IMR-90 (cell line): ENCODE results near the gene MAB21L4. TPM values are rescaled to one million over a fixed set of nuclear protein-coding genes. Genes with fewer than 3 reads are reported as not detected.

Experiments used
- ATAC-seq: fragments of 200-7000 bp; cut with Tn5 transposase; 2 replicates; pipeline ENCODE4 v1.9.1; 2020; ENCODE audit warnings: low read depth, mild to moderate bottlenecking, moderate library complexity
- BruUV-seq: library from RNA; stranded (reverse); fragments of 400-500 nt; replicated peaks from 2 replicates; lab custom pipeline; 2021; lab: Mats Ljungman, UMichigan
- CTCF ChIA-PET: fragments of 300-600 bp; formaldehyde crosslinking; extraction: SDS; loops from one replicate; lab custom pipeline; 2021; ENCODE audit warnings: antibody characterized with exemption; lab: Yijun Ruan, JAX
- POLR2A ChIA-PET: fragments of 300-600 bp; sonication (Branson Sonifier 250); formaldehyde crosslinking; loops from one replicate; lab custom pipeline; 2022; ENCODE audit warnings: antibody characterized with exemption; ENCODE audit not compliant: unreplicated experiment; lab: Charles Lee
- DNase-seq: peaks from one replicate; pipeline ENCODE4 v3.0.0; 2013
- H2AFZ ChIP-seq: replicated peaks from 2 replicates; pipeline ENCODE3; 2013; ENCODE audit warnings: low read length, mild to moderate bottlenecking; ENCODE audit not compliant: poor library complexity
- H2AK5ac ChIP-seq: 2 replicates; pipeline ENCODE4 v1.6.1; 2013; ENCODE audit warnings: low read depth, low read length, inconsistent platforms
- H2AK9ac ChIP-seq: replicated peaks from 2 replicates; pipeline ENCODE3; 2013; ENCODE audit warnings: mild to moderate bottlenecking, low read depth, low read length, moderate library complexity; ENCODE audit not compliant: poor library complexity
- H2BK120ac ChIP-seq: 2 replicates; pipeline ENCODE4 v1.6.1; 2013; ENCODE audit warnings: low read depth, low read length, inconsistent platforms
- H2BK15ac ChIP-seq: 3 replicates; pipeline ENCODE4 v1.6.1; 2013; ENCODE audit warnings: low read depth, low read length, inconsistent platforms
- H2BK20ac ChIP-seq: 2 replicates; pipeline ENCODE4 v1.6.1; 2013; ENCODE audit warnings: low read depth, mild to moderate bottlenecking, inconsistent platforms, low read length, moderate library complexity
- H2BK5ac ChIP-seq: 2 replicates; pipeline ENCODE4 v1.6.1; 2013; ENCODE audit warnings: mild to moderate bottlenecking, low read depth, low read length, inconsistent platforms; ENCODE audit not compliant: poor library complexity, severe bottlenecking
- H3K14ac ChIP-seq: replicated peaks from 2 replicates; pipeline ENCODE4 v1.6.1; 2013; ENCODE audit warnings: low read depth, low read length, inconsistent platforms
- H3K18ac ChIP-seq: 2 replicates; pipeline ENCODE4 v1.6.1; 2013; ENCODE audit warnings: low read depth, low read length, control low read depth
- H3K23ac ChIP-seq: 2 replicates; pipeline ENCODE4 v1.6.1; 2013; ENCODE audit warnings: low read depth, low read length, inconsistent platforms
- H3K27ac ChIP-seq: 2 replicates; pipeline ENCODE4 v1.5.1; 2013; ENCODE audit warnings: mild to moderate bottlenecking, control low read depth, low read length; ENCODE audit not compliant: insufficient read depth
- H3K27me3 ChIP-seq: 2 replicates; pipeline ENCODE4 v1.6.1; 2013; ENCODE audit warnings: low read length; ENCODE audit not compliant: control insufficient read depth, insufficient read depth
- H3K36me3 ChIP-seq: 2 replicates; pipeline ENCODE4 v1.6.1; 2013; ENCODE audit warnings: low read length, mixed read lengths; ENCODE audit not compliant: control insufficient read depth, insufficient read depth
- H3K4ac ChIP-seq: 2 replicates; pipeline ENCODE4 v1.6.1; 2013; ENCODE audit warnings: low read depth, low read length, inconsistent platforms
- H3K4me1 ChIP-seq: 2 replicates; pipeline ENCODE4 v1.6.1; 2013; ENCODE audit warnings: low read length, mixed read lengths; ENCODE audit not compliant: control insufficient read depth, insufficient read depth
- H3K4me2 ChIP-seq: 2 replicates; pipeline ENCODE4 v1.6.1; 2013; ENCODE audit warnings: low read depth, mild to moderate bottlenecking, control low read depth, low read length, moderate library complexity
- H3K4me3 ChIP-seq: 2 replicates; pipeline ENCODE4 v1.5.1; 2013; ENCODE audit warnings: low read depth, mild to moderate bottlenecking, control low read depth, low read length, moderate library complexity; ENCODE audit not compliant: insufficient read depth
- H3K56ac ChIP-seq: 2 replicates; pipeline ENCODE4 v1.6.1; 2013; ENCODE audit warnings: low read length, inconsistent platforms; ENCODE audit not compliant: insufficient read depth; ENCODE audit errors: extremely low read depth
- H3K79me1 ChIP-seq, 2 experiments: 2 replicates each; pipeline ENCODE4 v1.6.1; 2013; ENCODE audit warnings: low read length in 2 of 2, inconsistent platforms in 1 of 2, low read depth in 1 of 2
- H3K9ac ChIP-seq: 2 replicates; pipeline ENCODE4 v1.6.1; 2013; ENCODE audit warnings: low read depth, low read length, control low read depth
- H3K9me1 ChIP-seq: 2 replicates; pipeline ENCODE4 v1.6.1; 2013; ENCODE audit warnings: low read length, inconsistent platforms; ENCODE audit not compliant: insufficient read depth
- H3K9me3 ChIP-seq: 2 replicates; pipeline ENCODE4 v1.6.1; 2013; ENCODE audit warnings: low read length; ENCODE audit not compliant: control insufficient read depth, insufficient read depth
- H4K20me1 ChIP-seq: 2 replicates; pipeline ENCODE4 v1.6.1; 2013; ENCODE audit warnings: low read length, inconsistent platforms; ENCODE audit not compliant: insufficient read depth
- H4K5ac ChIP-seq: 2 replicates; pipeline ENCODE4 v1.6.1; 2013; ENCODE audit warnings: mild to moderate bottlenecking, low read depth, low read length, control low read depth
- H4K8ac ChIP-seq, 2 experiments: 2 replicates each; pipeline ENCODE4 v1.6.1; 2013; ENCODE audit warnings: low read depth in 2 of 2, low read length in 2 of 2, control low read depth in 1 of 2, inconsistent platforms in 1 of 2
- H4K91ac ChIP-seq: 2 replicates; pipeline ENCODE4 v1.6.1; 2013; ENCODE audit warnings: low read depth, low read length, inconsistent platforms; ENCODE audit not compliant: insufficient read depth
- FOS ChIP-seq: fragments of 150-350 bp; IDR thresholded peaks from 2 replicates; pipeline ENCODE4 v1.6.1; 2016; ENCODE audit warnings: low read depth, low read length
- MAFK ChIP-seq: IDR thresholded peaks from 2 replicates; pipeline ENCODE4 v1.6.1; 2012; ENCODE audit warnings: low read depth, low read length, improper control_type of control experiment
- MAZ ChIP-seq: IDR thresholded peaks from 2 replicates; pipeline ENCODE4 v1.6.1; 2012; ENCODE audit warnings: low read depth, mild to moderate bottlenecking, low read length, improper control_type of control experiment, moderate library complexity, borderline replicate concordance
- RFX5 ChIP-seq: IDR thresholded peaks from 2 replicates; pipeline ENCODE4 v1.8.0; 2012; ENCODE audit warnings: low read depth, mild to moderate bottlenecking, low read length, moderate library complexity
- WGBS, 2 experiments: methylation state at CpG; one replicate each; pipeline versions ENCODE4 v1.1.5 to v1.1.7; 2013; ENCODE audit warnings: missing lambda C conversion rate in 2 of 2; ENCODE audit not compliant: insufficient read length in 1 of 2; ENCODE audit errors: extremely low coverage in 2 of 2; 5-methylcytosine and 5-hydroxymethylcytosine counted together
- dilution Hi-C: fragments of 300-500 bp; cut with HindIII; formaldehyde crosslinking; loops from one replicate; pipeline ENCODE4 v1.14.3; 2018; ENCODE audit warnings: low sequenced_read_pairs; ENCODE audit not compliant: unreplicated experiment
- in situ Hi-C: fragments of 300-500 bp; cut with MboI; formaldehyde crosslinking; loops from 3 replicates; pipeline ENCODE4 v1.14.3; 2019; ENCODE audit warnings: low sequenced_read_pairs, inconsistent platforms, mixed read lengths
- intact Hi-C: fragments of 100-400 bp; cut with micrococcal nuclease; formaldehyde crosslinking; loops from 2 replicates; pipeline ENCODE4 v1.10.0; 2022
- polyA plus RNA-seq, 3 experiments: library from polyadenylated mRNA; depleted of rRNA; stranded (reverse); fragments of >200 nt; gene quantifications; 2 replicates each; pipeline ENCODE4 v1.2.3, GENCODE V29; 2012; ENCODE audit warnings: low replicate concordance in 1 of 3
- total RNA-seq: library from RNA; depleted of rRNA; stranded (reverse); fragments of >200 nt; gene quantifications from 2 replicates; pipeline ENCODE4 v1.2.3, GENCODE V29; 2012
- TF ChIP-seq, protein P1 (sequence below): fragments of 150-350 bp; IDR thresholded peaks from 2 replicates; pipeline ENCODE4 v1.6.1; 2016; ENCODE audit warnings: low read depth, mild to moderate bottlenecking, low read length, moderate library complexity, borderline replicate concordance

The MAB21L4 gene
- total and polyA plus RNA-seq, 2 of the 4 experiments (the other 2 are of a cell fraction) = not detected

DNA sequence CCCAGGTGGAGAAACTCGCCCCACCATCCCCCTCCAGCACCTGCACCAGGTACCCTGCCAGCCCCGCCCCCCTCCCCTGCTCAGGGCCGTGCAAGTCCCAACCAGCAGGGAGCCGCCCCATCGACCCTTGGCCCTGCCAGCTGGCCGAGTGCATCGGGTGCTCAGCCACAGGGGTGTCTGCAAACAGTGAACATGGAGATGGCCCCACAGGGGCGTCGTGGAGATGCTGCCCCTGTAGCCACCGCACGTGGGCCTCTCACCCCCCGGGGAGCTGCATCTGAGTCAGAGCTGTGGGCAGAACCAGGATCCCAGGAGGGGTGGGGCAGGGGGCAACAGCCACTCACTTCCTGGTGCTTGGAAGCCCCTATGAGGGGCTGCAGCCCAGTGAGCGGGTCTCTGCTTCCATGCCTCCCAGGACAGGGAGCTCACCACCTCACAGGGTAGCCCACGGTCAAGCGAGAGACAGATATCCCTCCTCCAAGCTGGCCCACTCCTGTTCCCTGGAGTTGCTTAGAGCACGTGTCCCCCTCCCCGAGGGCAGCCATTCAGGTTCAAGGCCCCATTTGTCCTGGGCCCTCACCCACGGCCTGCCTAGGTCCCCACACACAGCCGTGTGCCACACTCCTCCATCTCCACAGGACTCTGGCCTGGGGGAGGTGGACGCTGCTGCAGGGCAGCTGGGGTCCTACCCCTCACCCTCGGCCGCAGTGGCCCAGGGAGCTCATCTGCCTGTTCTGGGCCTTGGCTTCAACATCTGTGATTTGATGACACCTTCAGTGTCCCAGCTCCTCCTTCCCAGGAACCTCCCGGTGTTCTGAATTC is 1.1 kb upstream of the MAB21L4 start:
- no peak overlapping the region for H3K4me2 ChIP-seq
- no peak overlapping the region for H2AK9ac ChIP-seq
- H3K4me1 ChIP-seq = no peaks in the 10 kb centered on the region; the same call in 1 of the 2 replicates
- peaks cover 6% of the 10 kb centered on the region; the same call in 1 of the 2 replicates for H3K27me3 ChIP-seq
- H3K18ac ChIP-seq = no peak overlapping the region
- H3K4me3 ChIP-seq = no peak overlapping the region
- DNase-seq = no peak
- no peak overlapping the region for H4K8ac ChIP-seq
- H2BK5ac ChIP-seq = no peak overlapping the region
- 43% methylated on average over 11 of the region's 23 CpGs; no CpG with 5 or more reads in 1 of the 2 experiments for WGBS, 2 experiments
- H3K79me1 ChIP-seq = no peaks in the 10 kb centered on the region
- no peak overlapping the region for H4K91ac ChIP-seq
- H3K4ac ChIP-seq = no peak overlapping the region
- ChIA-PET POLR2A (no interaction called here), CTCF (no interaction called here)
- no peak overlapping the region for H3K23ac ChIP-seq
- H2BK20ac ChIP-seq = no peak overlapping the region
- H2BK120ac ChIP-seq = no peak overlapping the region
- no peak for TF ChIP-seq MAFK
- TF ChIP-seq, protein P1, sequence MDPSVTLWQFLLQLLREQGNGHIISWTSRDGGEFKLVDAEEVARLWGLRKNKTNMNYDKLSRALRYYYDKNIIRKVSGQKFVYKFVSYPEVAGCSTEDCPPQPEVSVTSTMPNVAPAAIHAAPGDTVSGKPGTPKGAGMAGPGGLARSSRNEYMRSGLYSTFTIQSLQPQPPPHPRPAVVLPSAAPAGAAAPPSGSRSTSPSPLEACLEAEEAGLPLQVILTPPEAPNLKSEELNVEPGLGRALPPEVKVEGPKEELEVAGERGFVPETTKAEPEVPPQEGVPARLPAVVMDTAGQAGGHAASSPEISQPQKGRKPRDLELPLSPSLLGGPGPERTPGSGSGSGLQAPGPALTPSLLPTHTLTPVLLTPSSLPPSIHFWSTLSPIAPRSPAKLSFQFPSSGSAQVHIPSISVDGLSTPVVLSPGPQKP = no peak
- TF ChIP-seq MAZ = no peak
- no peak for TF ChIP-seq RFX5
- TF ChIP-seq FOS = no peak
- H3K27ac ChIP-seq = no peak overlapping the region
- no peak for ATAC-seq
- no peak overlapping the region for H2AFZ ChIP-seq
- dilution Hi-C loops = no loop called here
- H3K14ac ChIP-seq = no peak overlapping the region
- H3K56ac ChIP-seq = no peak overlapping the region
- no peak overlapping the region for H3K9ac ChIP-seq
- in situ Hi-C loops = no loop called here
- H3K36me3 ChIP-seq = no peaks in the 10 kb centered on the region
- H2BK15ac ChIP-seq = no peak overlapping the region
- intact Hi-C loops = no loop called here
- no TSS peak for BruUV-seq
- no peaks in the 10 kb centered on the region for H4K20me1 ChIP-seq
- no peak overlapping the region for H2AK5ac ChIP-seq
- no peaks in the 10 kb centered on the region for H3K9me3 ChIP-seq
- no peaks in the 10 kb centered on the region for H3K9me1 ChIP-seq
- no peak overlapping the region for H4K5ac ChIP-seq
